Right atrium auricular region (tissue), 2 donors: ENCODE results near the gene ATP8B4. TPM values are rescaled to one million over a fixed set of nuclear protein-coding genes. Genes with fewer than 3 reads are reported as not detected.

Experiments used
- DNase-seq: peaks from one replicate; pipeline ENCODE4 v3.0.0-alpha.2; 2019; ENCODE audit warnings: low spot score
- H3K27ac ChIP-seq, 2 donors: fragments of 200-600 bp; sonication (generic); 1 replicate in 1 of 2; 2 replicates in 1 of 2; pipeline ENCODE4 v1.5.1; 2016 to 2019
- H3K27me3 ChIP-seq, 2 donors: fragments of 200-600 bp; sonication (generic); one replicate each; pipeline versions ENCODE4 v1.5.1 to v1.6.0; 2017 to 2019
- H3K36me3 ChIP-seq: fragments of 200-600 bp; sonication (generic); one replicate; pipeline ENCODE4 v1.5.1; 2016
- H3K4me1 ChIP-seq, 2 donors: fragments of 200-600 bp; sonication (generic); one replicate each; pipeline versions ENCODE4 v1.5.1 to v1.6.0; 2017 to 2019
- H3K4me3 ChIP-seq, 2 donors: fragments of 200-600 bp; sonication (generic); 1 replicate in 1 of 2; 2 replicates in 1 of 2; pipeline ENCODE4 v1.5.1; 2017 to 2019; ENCODE audit warnings: mild to moderate bottlenecking in 1 of 2, moderate library complexity in 1 of 2
- H3K9me3 ChIP-seq, 2 donors: fragments of 200-600 bp; sonication (generic); one replicate each; pipeline ENCODE4 v1.5.1; 2019
- total RNA-seq, 2 donors: library from RNA; depleted of rRNA; stranded (reverse); fragments of >200 nt; gene quantifications; one replicate each; pipeline ENCODE4 v1.1.0, GENCODE V29; 2016
- TF ChIP-seq, protein P1 (sequence below), 2 donors: fragments of 200-600 bp; sonication (generic); IDR thresholded peaks; one replicate each; pipeline ENCODE4 v1.5.1; 2019; ENCODE audit warnings: antibody characterized with exemption in 2 of 2

ATP8B4 gene
- total RNA-seq, 2 donors from 2014 or later: 2.0 to 2.5 TPM

DNA sequence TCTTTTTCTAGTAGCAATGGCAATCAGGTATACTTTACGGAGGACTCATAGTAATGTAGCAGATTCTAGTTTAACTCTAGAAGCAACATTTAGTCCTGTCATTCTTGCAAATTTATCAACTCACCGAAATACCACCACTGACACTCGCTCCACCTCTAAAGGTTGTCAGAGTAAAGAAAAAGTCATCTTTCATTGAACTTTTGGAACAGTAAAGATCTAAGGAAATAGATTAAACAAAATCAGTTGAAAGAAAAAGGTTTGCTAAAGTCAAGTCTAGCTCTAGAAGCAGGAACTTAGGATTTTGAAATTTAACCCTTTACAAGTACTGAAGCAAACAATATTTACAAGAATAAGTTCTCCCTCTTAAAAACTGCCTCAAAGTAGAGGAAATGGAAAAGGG lies 8.7 kb downstream of the ATP8B4 start:
- Histone ChIP-seq H3K4me1 (peaks cover 0 to 4% of the 10 kb centered on the region in 2 donors), H3K9me3 (no peaks in the 10 kb centered on the region), H3K4me3 (no peak overlapping the region), H3K27me3 (no peaks in the 10 kb centered on the region), H3K27ac (no peak overlapping the region), H3K36me3 (no peaks in the 10 kb centered on the region)
- DNase-seq: no peak
- TF ChIP-seq, protein P1, sequence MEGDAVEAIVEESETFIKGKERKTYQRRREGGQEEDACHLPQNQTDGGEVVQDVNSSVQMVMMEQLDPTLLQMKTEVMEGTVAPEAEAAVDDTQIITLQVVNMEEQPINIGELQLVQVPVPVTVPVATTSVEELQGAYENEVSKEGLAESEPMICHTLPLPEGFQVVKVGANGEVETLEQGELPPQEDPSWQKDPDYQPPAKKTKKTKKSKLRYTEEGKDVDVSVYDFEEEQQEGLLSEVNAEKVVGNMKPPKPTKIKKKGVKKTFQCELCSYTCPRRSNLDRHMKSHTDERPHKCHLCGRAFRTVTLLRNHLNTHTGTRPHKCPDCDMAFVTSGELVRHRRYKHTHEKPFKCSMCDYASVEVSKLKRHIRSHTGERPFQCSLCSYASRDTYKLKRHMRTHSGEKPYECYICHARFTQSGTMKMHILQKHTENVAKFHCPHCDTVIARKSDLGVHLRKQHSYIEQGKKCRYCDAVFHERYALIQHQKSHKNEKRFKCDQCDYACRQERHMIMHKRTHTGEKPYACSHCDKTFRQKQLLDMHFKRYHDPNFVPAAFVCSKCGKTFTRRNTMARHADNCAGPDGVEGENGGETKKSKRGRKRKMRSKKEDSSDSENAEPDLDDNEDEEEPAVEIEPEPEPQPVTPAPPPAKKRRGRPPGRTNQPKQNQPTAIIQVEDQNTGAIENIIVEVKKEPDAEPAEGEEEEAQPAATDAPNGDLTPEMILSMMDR (IDR thresholded peaks at IDR 0.05): no peak

DNA sequence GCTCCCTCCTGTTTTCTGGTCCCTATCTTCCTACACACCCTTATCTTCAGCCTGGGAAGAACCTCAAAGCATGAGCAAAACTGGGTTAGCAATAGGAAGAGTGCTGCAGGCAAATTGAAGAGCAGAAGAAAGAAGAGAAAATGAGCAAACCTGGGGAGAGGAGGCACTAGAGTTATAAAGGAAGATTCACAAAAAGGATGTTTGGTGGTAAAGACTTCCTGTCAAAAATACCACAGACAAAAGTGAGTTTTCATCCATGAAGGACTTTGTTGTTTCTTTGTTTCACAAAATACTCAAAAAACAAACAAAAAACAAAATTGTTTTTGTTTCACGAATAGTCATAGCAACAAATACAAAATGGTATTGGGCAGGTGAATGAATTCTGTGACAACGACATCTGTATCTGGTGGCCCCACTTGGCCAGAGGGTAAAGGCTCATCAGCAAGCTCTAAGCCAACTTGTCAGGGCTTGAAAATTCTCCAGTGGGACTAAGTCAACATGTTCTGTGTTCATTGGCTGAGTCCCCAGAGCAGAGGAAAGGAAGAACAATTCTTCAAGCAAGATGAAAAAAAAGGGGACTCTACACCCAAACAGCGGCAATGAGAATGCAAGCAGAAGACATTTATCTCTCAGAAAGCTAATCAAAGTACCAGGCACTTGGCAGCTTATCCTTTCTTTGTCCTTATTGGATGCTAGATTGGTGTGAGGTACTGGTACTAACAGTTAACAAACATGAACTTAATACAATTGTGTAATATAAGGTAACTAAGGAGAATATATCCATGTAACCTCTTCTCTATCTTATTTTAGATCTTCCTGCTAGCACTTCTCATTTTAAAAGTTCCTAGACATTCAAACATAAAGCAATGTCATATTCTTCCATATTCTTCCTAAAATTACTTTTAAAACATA lies 9.7 kb downstream of the ATP8B4 start:
- peak overlapping the region in 1 of 2 donors; percentile 39 for H3K27ac ChIP-seq
- H3K27me3 ChIP-seq: no peaks in the 10 kb centered on the region
- no peak for DNase-seq
- TF ChIP-seq, protein P1 (IDR thresholded peaks at IDR 0.05): no peak
- H3K36me3 ChIP-seq: no peaks in the 10 kb centered on the region
- H3K4me1 ChIP-seq: peaks cover 0 to 4% of the 10 kb centered on the region in 2 donors
- H3K9me3 ChIP-seq: no peaks in the 10 kb centered on the region
- no peak overlapping the region for H3K4me3 ChIP-seq

- Histone ChIP-seq H3K27me3 (no peaks in the 10 kb centered on the region), H3K27ac (peak overlapping the region in 1 of 2 donors; percentile 39), H3K4me1 (peaks cover 0 to 4% of the 10 kb centered on the region in 2 donors), H3K36me3 (no peaks in the 10 kb centered on the region), H3K4me3 (no peak overlapping the region), H3K9me3 (no peaks in the 10 kb centered on the region)
- no peak for DNase-seq
- TF ChIP-seq, protein P1 (IDR thresholded peaks at IDR 0.05): no peak
Observed at GRCh38 chr15:50108461-50108860, 10.6 kb downstream of the ATP8B4 start.

DNA sequence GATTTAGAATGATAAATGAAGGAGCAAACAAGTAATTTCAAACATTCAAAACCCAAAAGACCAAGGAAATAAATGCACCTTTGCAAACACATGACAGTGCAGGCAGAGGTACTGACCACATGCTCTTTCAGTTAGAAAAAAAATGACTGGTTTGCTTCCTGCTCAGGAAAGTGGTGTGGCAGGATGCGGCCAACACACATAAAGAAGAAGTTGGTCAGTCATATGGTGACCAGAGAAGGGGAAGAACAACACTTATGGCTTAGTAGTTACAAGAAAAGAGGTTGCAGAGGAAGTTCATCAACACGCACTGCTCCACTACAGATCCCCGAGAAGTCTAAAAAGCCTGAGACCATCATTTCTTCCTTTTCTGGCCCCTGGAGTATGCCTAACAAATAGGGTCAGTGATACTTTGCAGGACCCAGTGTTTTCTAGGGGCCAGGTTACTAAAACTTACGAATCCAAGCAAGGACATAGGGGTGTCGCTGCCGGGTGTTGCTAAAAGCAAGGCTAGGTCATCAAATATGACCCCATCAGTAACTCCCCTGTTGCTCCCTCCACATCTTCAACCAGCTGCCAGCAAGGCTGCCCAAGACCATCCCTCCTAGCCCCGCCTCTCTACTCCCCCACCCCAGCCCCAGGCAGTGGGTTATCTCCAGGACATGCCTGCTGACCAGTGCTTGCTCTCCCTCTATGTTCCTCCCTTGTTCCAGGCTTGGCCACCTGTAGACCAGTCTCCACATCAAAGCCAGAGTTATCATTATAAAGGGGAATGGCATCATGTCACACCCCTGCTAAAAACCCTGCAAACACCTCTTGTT lies 11.2 kb downstream of the ATP8B4 start:
- Histone ChIP-seq H3K27ac (peak overlapping the region in 1 of 2 donors; percentile 39), H3K4me3 (no peak overlapping the region), H3K9me3 (no peaks in the 10 kb centered on the region), H3K27me3 (no peaks in the 10 kb centered on the region), H3K36me3 (no peaks in the 10 kb centered on the region), H3K4me1 (peaks cover 0 to 4% of the 10 kb centered on the region in 2 donors)
- TF ChIP-seq, protein P1 (IDR thresholded peaks at IDR 0.05): no peak
- DNase-seq: no peak

GRCh38 chr15:50107157-50107556 lies 11.9 kb downstream of the ATP8B4 start:
- peaks cover 0 to 4% of the 10 kb centered on the region in 2 donors for H3K4me1 ChIP-seq
- DNase-seq: no peak
- H3K4me3 ChIP-seq: no peak overlapping the region
- no peak overlapping the region for H3K27ac ChIP-seq
- no peaks in the 10 kb centered on the region for H3K27me3 ChIP-seq
- TF ChIP-seq, protein P1 (IDR thresholded peaks at IDR 0.05): no peak
- no peaks in the 10 kb centered on the region for H3K36me3 ChIP-seq
- no peaks in the 10 kb centered on the region for H3K9me3 ChIP-seq
